Activated gamma-delta T cell treated with anti-CD3 and anti-CD28 coated beads, Interleukin-2, amount 50 U/mL, for 16 hours (primary cell): ENCODE results near the gene FAM170B.

Experiments used
- DNase-seq: peaks from one replicate; pipeline ENCODE4 v3.0.0-alpha.2; 2020; ENCODE audit warnings: low read depth

Gene FAM170B

DNA sequence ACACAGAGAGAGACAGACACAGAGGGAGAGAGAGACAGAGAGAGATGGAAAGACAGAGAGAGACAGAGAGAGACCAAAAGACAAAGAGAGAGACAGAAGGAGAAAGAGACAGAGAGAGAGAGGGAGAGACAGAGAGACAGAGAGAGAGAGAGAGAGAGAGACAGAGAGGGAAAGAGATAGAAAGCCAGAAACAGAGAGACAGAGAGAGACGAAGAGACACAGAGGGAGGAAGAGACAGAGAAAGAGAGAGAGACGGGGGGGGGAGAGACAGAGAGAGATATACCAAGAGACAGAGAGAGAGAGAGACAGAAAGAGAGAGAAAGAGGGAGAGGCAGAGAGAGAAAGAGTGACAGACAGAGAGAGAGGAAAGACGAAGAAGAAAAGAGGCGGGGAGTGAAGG lies 28.7 kb downstream of the FAM170B start:
- no peak for DNase-seq

DNA sequence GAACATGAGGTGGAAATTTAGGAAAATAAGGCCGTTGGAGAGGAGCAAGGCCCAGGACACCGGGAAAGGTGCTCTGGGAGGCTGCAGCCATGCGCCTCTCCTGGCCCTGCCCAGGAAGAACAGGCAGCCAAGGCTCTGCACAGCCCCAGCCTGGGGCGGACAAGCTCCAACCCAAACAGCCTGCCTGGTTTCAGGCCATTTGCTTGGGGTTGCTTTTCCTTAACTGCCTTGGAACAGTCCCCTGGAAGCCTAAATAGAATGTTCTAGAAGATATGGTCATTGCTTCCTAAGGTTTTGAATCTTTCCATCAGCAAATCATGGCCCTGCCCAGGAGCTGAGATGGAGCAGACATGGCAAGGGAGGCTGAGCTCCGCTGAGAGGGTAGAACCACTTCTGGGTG lies 29.5 kb downstream of the FAM170B start:
- DNase-seq: no peak

DNA sequence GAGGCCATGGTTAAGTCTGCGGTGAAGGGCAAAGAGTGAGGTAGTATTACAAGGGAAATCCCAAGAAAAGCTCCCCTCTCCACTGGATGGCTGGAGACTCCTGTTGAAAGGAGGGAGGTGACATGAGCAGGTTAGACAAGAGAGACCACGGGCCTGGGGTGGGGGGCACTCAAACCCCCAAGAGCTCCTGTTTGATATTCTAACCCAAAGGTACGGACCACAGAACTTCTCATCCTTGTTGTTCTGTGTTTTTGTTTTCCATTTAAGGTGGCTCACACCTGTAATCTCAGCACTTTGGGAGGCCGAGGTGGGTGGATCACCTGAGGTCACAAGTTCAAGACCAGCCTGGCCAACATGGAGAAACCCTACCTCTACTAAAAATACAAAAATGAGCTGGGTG lies 30.1 kb downstream of the FAM170B start:
- no peak for DNase-seq

DNA sequence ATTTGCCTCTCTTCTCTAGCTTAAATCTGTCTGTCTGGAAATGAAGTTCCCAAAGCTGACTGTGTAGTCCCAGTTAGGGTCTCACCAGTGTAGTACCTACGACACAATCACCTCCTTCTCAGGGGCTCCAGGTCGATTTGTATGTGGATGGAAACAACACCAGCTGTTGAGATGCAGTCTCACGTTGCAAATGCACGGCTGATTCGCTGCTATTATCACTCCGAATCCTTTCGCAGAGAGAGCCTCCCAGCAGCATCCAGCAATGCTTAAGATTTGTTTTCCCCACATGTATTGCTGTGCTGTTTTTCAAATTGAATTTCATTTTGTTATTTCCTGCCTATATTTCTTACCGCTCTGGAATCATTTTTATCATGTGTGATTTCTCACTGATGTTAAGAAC lies 34.8 kb downstream of the FAM170B start:
- no peak for DNase-seq

DNA sequence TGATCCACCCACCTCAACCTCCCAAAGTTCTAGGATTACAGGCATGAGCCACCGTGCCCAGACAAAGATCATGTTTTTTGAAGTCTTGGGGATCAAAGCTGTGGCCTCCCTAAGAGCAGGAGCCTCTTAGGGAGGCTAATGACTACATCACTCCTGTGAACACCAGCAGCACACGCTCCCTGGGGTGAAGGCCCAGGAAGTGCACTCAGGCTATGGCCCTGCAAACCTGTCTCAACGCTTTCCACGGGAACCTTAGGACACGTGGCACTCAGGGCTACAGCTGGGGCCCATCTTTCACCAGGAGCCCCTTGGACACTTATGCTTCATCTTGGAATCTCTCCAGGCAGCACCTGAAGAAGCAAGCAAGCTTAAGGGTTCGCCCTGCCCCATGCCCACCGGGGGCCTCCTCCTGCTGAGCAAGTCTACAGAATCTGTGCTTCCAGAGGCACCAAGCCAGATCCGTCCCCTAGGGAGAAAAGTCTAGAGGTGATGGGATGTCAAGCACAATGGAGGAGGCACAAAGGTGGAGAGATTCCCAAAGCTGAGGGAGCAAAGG lies 36.9 kb downstream of the FAM170B start:
- no peak for DNase-seq

DNA sequence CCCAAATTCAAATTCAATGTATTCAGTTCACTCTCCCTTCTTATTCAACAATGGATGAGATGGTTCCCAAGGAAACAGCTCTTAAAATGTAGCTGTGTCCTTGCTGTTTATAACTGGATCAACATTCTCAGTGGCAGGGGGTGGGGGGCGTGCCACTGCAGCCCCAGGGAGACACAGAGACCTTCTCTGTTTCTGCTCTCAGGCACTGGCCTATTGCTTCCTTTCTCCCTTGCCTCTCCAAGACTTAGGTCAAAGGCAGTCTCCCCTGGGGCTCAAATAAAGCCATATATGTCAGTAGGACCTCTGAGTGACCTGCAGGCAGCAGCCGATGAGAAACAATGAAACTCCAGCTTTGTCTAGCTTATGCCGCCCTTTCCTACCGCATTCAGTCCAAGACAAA lies 39.2 kb downstream of the FAM170B start:
- DNase-seq: no peak

DNA sequence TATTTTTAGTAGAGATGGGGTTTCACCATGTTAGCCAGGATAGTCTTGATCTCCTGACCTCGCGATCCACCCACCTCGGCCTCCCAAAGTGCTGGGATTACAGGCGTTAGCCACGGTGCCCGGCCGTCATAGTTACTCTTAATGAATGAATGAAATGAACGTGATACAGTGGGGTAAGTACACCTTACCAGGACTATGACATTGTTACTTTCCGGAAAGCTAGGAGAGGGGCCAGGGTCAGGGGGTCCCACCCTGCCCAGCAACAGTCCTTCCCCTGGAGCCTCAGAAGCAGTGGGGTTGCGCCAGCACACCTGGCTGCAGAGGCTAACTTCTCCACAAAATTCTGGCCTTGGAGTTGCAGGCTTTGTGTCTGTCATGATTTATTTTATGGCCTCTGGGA lies 39.9 kb downstream of the FAM170B start:
- DNase-seq: no peak

DNA sequence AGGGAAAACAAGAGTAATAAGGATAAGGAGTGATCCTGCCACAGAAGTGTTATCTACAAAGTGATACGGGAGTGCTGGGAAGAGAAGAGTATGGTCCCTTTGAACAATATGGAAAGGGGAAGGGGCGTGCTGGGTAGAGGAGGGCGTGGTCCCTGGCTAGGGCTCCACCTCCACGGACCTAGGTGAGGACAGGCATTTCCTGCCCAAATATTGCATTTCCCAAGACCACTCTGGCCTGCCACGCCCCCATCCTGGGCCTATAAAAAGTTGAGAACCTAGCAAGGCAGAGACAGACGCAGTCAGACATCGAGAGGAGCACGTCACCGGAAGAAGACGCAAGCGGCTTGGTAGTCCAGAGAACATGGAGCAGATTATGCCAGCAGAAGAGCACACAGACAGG lies 41.3 kb downstream of the FAM170B start:
- no peak for DNase-seq

DNA sequence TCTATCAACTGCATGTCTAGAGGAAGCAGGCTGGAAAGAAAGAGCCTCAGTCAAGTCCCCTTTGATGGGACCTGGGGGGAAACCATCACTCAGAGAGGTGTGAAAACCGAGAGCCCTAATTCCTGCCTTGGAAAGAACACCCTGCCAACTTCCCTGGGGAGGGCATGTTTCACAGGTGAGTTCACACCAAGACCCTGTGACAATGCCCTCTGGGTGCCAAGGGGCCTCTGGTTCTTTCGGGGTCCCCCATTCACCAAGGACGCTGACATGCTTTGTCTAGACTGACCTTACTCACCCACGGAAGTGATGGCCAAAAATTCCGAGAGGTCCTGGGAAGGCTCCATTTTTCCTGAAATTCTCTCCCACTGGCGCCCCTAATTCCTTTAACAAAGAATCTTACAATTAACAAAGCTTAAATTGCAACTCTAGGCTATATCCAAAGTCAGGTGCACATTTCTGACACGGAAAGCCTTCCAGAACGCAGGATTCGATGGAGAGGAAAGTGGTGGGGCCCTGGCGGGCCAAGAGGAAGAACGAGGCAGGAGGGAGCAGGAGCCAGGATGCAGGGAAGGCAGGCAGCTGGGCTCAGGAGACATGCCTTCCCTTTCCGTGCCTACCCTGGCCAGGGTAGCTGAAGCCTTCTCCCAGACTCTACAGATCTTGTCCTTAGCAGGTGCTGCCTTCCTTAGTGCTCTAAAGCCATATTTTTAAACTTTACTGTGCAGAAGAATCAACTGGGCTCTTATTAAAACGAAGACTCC lies 42.2 kb downstream of the FAM170B start:
- no peak for DNase-seq

DNA sequence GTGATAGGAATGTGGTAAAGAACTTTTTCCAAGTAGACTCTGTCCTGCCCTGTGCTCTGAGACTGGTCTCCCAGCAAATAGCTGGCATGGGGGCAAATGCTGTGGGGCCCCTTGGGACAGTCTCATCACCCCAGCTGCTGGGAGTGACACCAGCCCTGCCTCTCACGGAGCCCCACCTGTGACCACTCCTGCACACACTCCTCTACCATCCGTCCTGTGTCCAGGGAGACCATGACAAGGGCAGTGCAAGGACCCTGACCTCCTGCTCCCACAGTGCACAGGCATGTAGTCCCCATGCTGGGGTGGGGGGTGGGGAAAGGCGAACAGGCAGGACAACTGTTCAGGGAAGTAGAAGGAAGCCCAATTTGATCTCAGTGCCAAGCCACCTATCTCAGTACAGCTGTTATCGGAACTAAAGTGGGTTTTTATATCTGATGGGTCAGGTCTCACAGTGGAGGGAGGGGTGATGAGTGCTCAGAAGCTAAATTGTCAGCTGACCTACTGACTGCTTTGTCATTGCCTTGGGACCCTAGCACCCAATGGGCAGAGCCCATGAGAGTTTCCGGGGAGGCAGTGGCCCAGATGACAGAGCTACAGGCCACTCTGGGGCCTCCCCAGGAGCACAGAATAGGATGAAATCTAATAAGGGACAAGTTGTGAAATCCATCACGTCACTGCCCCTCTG lies 43.0 kb downstream of the FAM170B start:
- DNase-seq: no peak

DNA sequence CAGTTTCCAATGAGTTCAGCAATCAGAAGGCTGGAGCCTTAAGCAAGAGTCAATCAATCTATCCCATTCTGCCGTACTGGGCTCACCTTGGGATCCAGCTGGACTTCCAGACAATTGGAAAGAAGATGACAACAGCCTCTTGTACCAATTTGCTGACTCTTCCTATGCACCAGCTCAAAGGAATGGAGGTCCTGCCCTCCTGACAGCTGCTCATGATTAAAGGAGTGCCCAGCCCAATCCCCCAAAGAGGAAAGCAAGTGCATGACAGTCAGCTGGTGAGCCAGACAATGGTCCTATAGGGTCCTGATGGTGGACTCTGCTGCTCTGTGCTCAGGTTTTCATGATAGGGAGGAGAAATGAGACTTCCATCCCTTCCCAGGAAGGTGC lies 43.6 kb downstream of the FAM170B start:
- DNase-seq: no peak

DNA sequence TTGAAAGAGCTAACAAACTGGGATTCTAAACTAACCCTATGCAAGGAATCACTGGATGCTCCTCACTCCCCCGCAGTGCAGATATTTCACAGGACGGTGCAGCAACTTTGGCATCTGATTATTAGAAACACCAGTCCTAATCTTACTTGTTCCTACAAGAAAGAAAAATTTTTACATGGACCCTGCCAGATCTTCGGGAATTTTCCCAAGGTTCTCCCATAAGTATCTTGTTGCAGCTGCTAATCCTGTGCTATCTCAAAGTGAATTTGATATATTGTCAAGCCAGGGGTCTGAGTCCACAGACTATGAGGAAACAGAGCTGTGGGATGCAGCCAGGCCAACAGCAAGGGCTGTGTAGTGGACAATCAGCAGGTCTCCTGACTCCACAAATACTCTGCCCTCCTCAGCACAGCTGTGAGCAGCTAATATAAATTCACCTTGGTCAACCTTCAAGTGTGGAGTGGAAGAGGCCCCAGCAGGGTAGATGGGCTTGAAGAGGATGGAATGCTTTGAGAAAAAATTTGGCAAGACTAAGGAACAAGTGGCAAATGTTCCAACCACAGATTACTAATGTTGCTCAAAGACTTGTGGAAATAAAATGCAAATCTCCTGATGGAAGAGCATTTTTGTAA lies 44.1 kb downstream of the FAM170B start:
- no peak for DNase-seq

DNA sequence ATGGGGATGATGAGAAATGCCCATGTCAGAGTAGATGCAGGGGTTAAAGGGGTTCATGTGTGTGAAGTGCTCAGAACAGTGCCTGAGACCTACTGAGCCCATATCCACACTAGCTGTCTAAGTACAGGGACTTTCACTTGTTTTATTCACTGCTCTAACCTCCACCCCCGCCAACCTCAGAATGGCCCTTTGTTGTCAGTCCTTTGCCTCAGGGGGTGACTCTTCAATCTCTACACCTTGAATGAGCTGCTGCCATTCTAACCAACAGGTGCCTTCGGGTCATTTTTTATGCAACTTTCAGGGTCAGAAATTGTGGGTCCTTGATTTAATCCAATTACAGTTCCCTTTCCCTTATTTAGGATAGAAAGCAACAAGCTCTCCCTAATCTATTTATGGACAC lies 44.7 kb downstream of the FAM170B start:
- DNase-seq: no peak

DNA sequence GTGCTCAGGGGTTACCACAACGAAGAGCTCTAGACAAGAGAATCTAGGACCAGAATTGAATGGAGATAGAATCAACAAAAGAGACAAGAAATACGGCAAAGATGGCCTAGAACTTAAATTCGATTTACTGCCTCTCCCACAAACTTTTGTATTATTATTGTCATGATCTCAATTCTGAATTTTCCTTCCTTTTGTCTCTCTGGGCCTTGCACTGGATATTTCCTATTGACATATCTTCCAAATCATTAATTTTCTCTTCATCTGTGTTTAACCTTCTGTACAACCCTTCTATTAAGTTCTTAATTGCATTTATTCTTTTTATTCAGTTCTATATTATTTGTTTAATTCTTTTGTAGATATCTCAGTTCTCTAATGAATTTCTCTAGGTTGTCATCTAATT lies 46.9 kb downstream of the FAM170B start:
- no peak for DNase-seq

DNA sequence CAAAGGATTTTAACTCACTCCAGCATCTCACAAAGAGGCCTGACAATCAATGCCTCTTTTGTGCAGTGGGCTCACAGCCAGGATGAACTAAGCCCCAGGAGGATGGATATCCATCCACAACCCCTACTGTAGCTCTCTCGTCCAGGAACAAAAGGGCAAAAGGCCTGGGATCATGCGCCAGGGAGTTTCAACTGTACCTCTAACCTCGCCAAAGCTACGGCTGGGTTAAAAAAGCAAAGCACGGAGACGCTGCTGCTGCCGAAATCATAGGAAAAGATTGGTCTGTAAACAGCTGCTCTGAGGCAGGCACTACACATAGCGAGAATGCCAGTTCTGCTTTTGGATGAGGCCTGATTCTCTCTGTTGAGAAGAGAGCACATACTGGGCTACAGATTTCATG lies 50.6 kb downstream of the FAM170B start:
- no peak for DNase-seq

DNA sequence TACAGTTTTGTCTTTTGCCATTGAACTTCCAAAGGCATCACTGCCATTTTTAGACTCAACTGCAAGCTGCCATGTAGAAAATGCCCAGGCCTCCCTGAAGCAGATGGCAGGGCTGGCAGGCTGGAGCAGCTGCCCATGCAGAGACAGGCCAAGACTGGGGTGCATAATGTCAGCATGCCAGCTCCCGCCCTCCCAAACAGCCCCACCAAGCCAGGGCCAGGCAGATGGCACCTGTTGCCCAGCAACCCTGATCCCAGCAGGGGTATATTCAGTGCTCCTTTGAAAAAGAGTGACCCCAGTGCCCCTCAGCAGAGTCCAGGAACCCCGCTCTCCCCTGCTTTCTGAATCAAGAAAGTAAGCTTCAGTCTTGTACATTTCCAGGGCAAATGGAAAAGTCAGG lies 51.1 kb downstream of the FAM170B start:
- DNase-seq: no peak

DNA sequence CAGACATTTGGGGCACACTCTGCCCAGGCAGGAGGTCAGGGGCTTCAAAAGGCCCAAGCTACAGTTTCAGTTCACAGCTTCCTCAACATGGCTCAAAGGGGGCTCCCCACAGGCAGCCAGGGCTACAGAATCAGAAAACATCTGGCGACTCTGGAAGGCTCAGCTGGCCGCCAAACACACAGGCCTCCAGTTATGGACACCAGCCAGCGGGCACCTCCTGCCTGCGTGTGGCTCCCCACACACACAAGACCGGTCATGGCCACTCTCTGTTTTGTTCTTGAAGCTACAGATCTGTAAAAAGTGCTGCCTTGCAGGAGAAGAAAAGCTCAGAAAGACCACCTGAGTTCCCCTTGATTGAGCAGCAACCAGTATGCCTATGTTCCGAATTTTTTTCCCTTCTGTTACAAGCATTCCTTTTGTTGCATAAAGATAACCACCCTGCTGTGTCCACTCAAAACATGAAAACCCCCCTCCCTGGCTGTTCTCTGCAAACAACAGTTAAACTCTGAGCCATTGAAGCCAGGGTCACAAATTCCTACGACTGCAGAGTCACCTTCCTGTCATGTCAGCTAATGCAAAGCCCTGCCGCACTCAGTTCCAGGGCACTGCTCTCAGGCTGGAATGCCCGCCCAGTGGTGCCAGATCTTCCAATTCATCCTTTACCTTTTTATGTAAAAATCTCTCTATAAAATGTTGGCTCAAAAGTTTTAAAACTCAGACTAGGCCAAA lies 52.1 kb downstream of the FAM170B start:
- DNase-seq: no peak
